Natural killer cell (primary cell): ENCODE measurements around the gene STX16. TPM values are rescaled to one million over a fixed set of nuclear protein-coding genes. Genes with fewer than 3 reads are reported as not detected.

Experiments used
- ATAC-seq, 3 donors: fragments of 150-1000 bp in 2 of 3; fragments of 200-7000 bp in 1 of 3; cut with Tn5 transposase; 1 replicate in 1 of 3; 2 replicates in 2 of 3; pipeline ENCODE4 v1.10.0; 2021; ENCODE audit warnings: mild to moderate bottlenecking in 2 of 3, moderate library complexity in 2 of 3
- DNase-seq, 2 donors: peaks; one replicate each; pipeline versions ENCODE4 v3.0.0 to v3.0.0-alpha.2; 2013 to 2021; ENCODE audit warnings: mixed read lengths in 1 of 2
- H3K27ac ChIP-seq: one replicate; pipeline ENCODE4 v1.5.1; 2013; ENCODE audit warnings: mild to moderate bottlenecking, low read length
- H3K27me3 ChIP-seq: one replicate; pipeline ENCODE4 v1.6.1; 2013; ENCODE audit warnings: low read length; ENCODE audit not compliant: control insufficient read depth, insufficient read depth
- H3K36me3 ChIP-seq: one replicate; pipeline ENCODE4 v1.6.1; 2013; ENCODE audit warnings: low read length; ENCODE audit not compliant: control insufficient read depth, insufficient read depth
- H3K4me1 ChIP-seq: one replicate; pipeline ENCODE4 v1.6.1; 2013; ENCODE audit warnings: low read length; ENCODE audit not compliant: control insufficient read depth, insufficient read depth
- H3K4me3 ChIP-seq: one replicate; pipeline ENCODE4 v1.5.1; 2013; ENCODE audit warnings: low read length
- H3K9me3 ChIP-seq: one replicate; pipeline ENCODE4 v1.6.1; 2013; ENCODE audit warnings: low read length; ENCODE audit not compliant: control insufficient read depth, insufficient read depth
- H3K27ac Mint-ChIP-seq, 2 donors: one replicate each; pipeline ENCODE4 v1.8.0; 2022; ENCODE audit warnings: mild to moderate bottlenecking in 2 of 2, mixed read lengths in 2 of 2, moderate library complexity in 1 of 2
- H3K27me3 Mint-ChIP-seq, 2 donors: one replicate each; pipeline ENCODE4 v1.8.0; 2022; ENCODE audit warnings: low read depth in 2 of 2, mixed read lengths in 2 of 2
- H3K36me3 Mint-ChIP-seq: one replicate; pipeline ENCODE4 v1.8.0; 2022; ENCODE audit warnings: mixed read lengths
- H3K4me1 Mint-ChIP-seq, 2 donors: one replicate each; pipeline ENCODE4 v1.8.0; 2022; ENCODE audit warnings: mixed read lengths in 2 of 2
- H3K4me3 Mint-ChIP-seq: one replicate; pipeline ENCODE4 v1.8.0; 2022; ENCODE audit warnings: mild to moderate bottlenecking, moderate library complexity, mixed read lengths
- H3K9me3 Mint-ChIP-seq, 2 donors: one replicate each; pipeline ENCODE4 v1.8.0; 2022; ENCODE audit warnings: mixed read lengths in 2 of 2
- CTCF ChIP-seq: fragments of 200-600 bp; IDR thresholded peaks from one replicate; pipeline ENCODE4 v1.8.0; 2022; ENCODE audit warnings: antibody characterized with exemption
- WGBS: methylation state at CpG from one replicate; pipeline ENCODE4 v1.1.7; 2013; ENCODE audit warnings: missing lambda C conversion rate; ENCODE audit not compliant: insufficient coverage; 5-methylcytosine and 5-hydroxymethylcytosine counted together
- intact Hi-C: fragments of 100-400 bp; cut with micrococcal nuclease; formaldehyde crosslinking; loops from one replicate; pipeline ENCODE4 v1.14.2; 2022
- total RNA-seq, 4 donors: library from RNA; stranded (reverse); fragments of 120-200 nt in 1 of 4; gene quantifications; one replicate each; pipeline versions ENCODE4 v1.2.3 to v1.2.4, GENCODE V29; 2013 to 2022

The STX16 gene
- total RNA-seq, 3 donors from 2014 or later (not counting 1 experiment from before 2014, with no cell fraction given): 136 to 146 (median 143) TPM

DNA sequence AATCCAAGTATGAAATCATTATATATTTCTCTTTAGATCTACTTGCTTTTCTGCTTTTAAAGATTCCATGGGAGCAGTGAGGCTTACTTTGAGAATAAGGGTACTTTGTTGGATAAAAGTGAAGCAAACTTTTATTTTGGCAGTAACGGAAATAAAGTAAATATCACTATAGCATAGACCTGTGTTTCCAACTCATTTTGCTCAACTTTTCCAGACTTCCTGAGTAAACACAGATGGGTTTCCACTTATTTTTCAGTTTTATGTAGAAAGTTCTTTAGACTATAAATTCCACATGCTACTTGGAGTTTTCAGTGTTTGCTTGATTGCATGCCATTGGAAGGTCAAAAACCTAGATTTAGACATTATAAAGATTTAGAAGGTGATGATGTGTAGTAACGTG lies 6.2 kb downstream of the STX16 start:
- WGBS: 95% methylated on average over 1 of the region's 2 CpGs
- TF ChIP-seq CTCF: no peak
- H3K4me1 Mint-ChIP-seq: peaks cover 67 to 68% of the 10 kb centered on the region in 2 donors
- no peak overlapping the region for H3K27ac ChIP-seq
- H3K4me3 Mint-ChIP-seq: no peak overlapping the region
- peaks cover 21% of the 10 kb centered on the region for H3K4me1 ChIP-seq
- intact Hi-C loops: loop anchor here (10.0 kb wide), 1 partner anchor 1052 kb away; no protein-coding TSS in a partner anchor
- H3K27ac Mint-ChIP-seq: peak overlapping the region; percentile 72 to 73
- peaks cover 10% of the 10 kb centered on the region for H3K36me3 ChIP-seq
- H3K4me3 ChIP-seq: no peak overlapping the region
- no peaks in the 10 kb centered on the region for H3K9me3 ChIP-seq
- H3K36me3 Mint-ChIP-seq: no peaks in the 10 kb centered on the region
- DNase-seq (no peak), ATAC-seq (no peak)
- no peaks in the 10 kb centered on the region for H3K27me3 Mint-ChIP-seq
- H3K9me3 Mint-ChIP-seq: no peaks in the 10 kb centered on the region
- no peaks in the 10 kb centered on the region for H3K27me3 ChIP-seq

DNA sequence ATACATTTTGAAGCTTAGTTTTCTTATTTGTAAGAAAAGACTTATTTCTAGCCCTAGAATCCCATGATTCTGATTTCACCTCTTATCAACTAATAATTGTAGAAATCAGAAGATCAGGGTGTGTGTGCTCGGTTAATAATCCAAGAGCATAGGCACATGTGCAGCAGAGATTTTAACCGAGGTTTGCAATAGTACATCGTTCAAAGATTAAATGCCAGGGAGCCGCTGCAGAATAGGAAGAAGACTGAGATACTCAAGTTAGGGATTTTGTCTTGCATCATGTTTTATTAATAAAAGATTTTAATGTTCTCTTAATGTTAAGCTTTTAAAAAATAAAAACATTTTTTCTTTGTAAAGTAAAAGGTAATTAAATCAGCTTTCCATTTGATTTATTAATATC lies 6.9 kb downstream of the STX16 start:
- no peak overlapping the region for H3K4me3 Mint-ChIP-seq
- Histone ChIP-seq H3K9me3 (no peaks in the 10 kb centered on the region), H3K27me3 (no peaks in the 10 kb centered on the region), H3K4me3 (no peak overlapping the region), H3K4me1 (peaks cover 19% of the 10 kb centered on the region), H3K27ac (no peak overlapping the region), H3K36me3 (peaks cover 10% of the 10 kb centered on the region)
- intact Hi-C loops: loop anchor here (10.0 kb wide), 1 partner anchor 1053 kb away; no protein-coding TSS in a partner anchor
- ATAC-seq (no peak), DNase-seq (no peak)
- no peaks in the 10 kb centered on the region for H3K36me3 Mint-ChIP-seq
- no peaks in the 10 kb centered on the region for H3K27me3 Mint-ChIP-seq
- peak overlapping the region; percentile 72 to 73 for H3K27ac Mint-ChIP-seq
- TF ChIP-seq CTCF: no peak
- H3K4me1 Mint-ChIP-seq: peaks cover 61 to 63% of the 10 kb centered on the region in 2 donors
- no peaks in the 10 kb centered on the region for H3K9me3 Mint-ChIP-seq
- WGBS: 84% methylated on average over 4 of the region's 4 CpGs

DNA sequence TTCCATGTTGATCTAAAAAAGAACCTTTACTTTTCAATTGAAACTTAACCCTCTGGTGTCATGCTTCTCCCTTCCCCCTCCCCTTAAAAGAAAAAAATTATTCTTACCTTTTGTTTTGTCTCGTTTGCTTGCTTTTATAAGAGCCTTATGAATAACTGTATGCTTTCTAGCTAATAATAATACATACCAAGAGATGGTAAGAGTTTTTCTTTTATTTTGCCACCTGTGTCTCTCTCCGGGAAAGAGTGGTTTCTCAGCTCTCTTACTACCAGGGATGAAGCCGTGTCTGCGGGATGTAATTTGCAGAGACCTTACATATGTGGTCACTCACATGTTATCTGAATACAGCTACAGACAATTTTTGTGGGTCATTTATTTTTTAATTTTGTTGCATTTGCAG lies 7.7 kb downstream of the STX16 start:
- Mint-ChIP-seq H3K36me3 (no peaks in the 10 kb centered on the region), H3K9me3 (no peaks in the 10 kb centered on the region), H3K27me3 (no peaks in the 10 kb centered on the region), H3K4me1 (peaks cover 56 to 61% of the 10 kb centered on the region in 2 donors), H3K27ac (peak overlapping the region; percentile 86 to 90), H3K4me3 (no peak overlapping the region)
- H3K4me3 ChIP-seq: no peak overlapping the region
- H3K4me1 ChIP-seq: peaks cover 17% of the 10 kb centered on the region
- H3K9me3 ChIP-seq: no peaks in the 10 kb centered on the region
- H3K27me3 ChIP-seq: no peaks in the 10 kb centered on the region
- DNase-seq (no peak), ATAC-seq (no peak)
- no peak for TF ChIP-seq CTCF
- 94% methylated on average over 3 of the region's 4 CpGs for WGBS
- peaks cover 12% of the 10 kb centered on the region for H3K36me3 ChIP-seq
- H3K27ac ChIP-seq: no peak overlapping the region
- intact Hi-C loops: loop anchor here (10.0 kb wide), 1 partner anchor 1054 kb away; no protein-coding TSS in a partner anchor

DNA sequence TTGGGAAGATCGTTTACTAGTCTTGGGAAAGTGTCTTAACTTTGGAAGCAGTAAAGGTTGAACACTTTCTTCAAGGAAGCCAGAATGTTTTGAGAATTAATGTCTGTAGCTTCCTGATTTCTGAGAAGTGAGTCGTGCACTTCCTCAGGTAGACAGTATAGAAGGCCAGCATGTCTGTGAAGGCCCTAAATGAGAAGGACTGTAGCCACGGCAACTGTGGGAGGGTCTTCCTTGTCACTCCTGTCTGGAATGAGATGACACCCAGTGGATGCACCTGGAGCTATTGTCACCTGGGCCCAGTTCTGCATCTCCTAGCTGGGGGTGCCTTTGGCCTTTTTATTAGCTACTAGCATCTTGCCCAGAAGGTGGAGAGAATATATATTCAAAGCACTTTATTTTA lies 8.8 kb downstream of the STX16 start:
- no peaks in the 10 kb centered on the region for H3K27me3 ChIP-seq
- intact Hi-C loops: loop anchor here (10.0 kb wide), 1 partner anchor 1055 kb away; no protein-coding TSS in a partner anchor
- H3K4me1 ChIP-seq: peaks cover 17% of the 10 kb centered on the region
- H3K9me3 ChIP-seq: no peaks in the 10 kb centered on the region
- Mint-ChIP-seq H3K4me3 (peak overlapping the region; percentile 55), H3K27me3 (no peaks in the 10 kb centered on the region), H3K9me3 (no peaks in the 10 kb centered on the region), H3K27ac (peak overlapping the region; percentile 86 to 90), H3K36me3 (no peaks in the 10 kb centered on the region), H3K4me1 (peaks cover 56 to 61% of the 10 kb centered on the region in 2 donors)
- TF ChIP-seq CTCF: no peak
- no peak overlapping the region for H3K4me3 ChIP-seq
- DNase-seq (peak in 1 of 2 donors; percentile 41), ATAC-seq (no peak)
- 21% methylated on average over 3 of the region's 3 CpGs for WGBS
- no peak overlapping the region for H3K27ac ChIP-seq
- peaks cover 14% of the 10 kb centered on the region for H3K36me3 ChIP-seq
